ENCODE data around the gene PDZRN4. TPM values are rescaled to one million over a fixed set of nuclear protein-coding genes. Genes with fewer than 3 reads are reported as not detected.

PDZRN4 gene
- total and polyA plus RNA-seq, 2 of the 4 experiments (the other 2 are of a cell fraction), result not detected

DNA sequence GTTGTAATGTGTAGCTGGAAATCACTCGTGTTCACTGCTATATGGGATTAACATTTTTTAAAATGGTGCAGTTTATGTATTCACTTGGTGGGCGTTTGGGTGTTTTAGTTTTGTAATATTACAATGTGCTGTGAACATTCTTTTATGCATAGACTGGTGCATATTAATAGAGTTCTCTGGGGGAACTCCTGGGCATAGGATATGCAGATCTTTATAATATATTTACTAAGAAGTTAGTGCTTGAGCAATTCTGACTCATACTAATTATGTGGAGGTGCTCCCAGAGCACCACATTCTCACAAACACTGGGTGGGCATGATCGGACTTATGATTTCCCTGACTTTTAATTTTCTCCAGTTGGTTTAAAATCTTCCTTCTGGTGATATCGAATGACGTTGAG, 342.3 kb downstream of the PDZRN4 start:
- Histone ChIP-seq H3K56ac (ENCODE audit: extremely low read depth, insufficient read depth, low read length) (no peak overlapping the region), H3K4me3 (ENCODE audit: insufficient read depth, low read depth, low read length) (no peak overlapping the region), H4K91ac (ENCODE audit: insufficient read depth, low read depth, low read length) (no peak overlapping the region), H3K4ac (ENCODE audit: low read depth, low read length) (no peak overlapping the region), H3K9me3 (ENCODE audit: control insufficient read depth, insufficient read depth, low read length) (no peaks in the 10 kb centered on the region), H3K9me1 (ENCODE audit: insufficient read depth, low read length) (no peaks in the 10 kb centered on the region), H4K20me1 (ENCODE audit: insufficient read depth, low read length) (no peaks in the 10 kb centered on the region), H4K8ac (ENCODE audit: low read depth in 2 of 2, low read length in 2 of 2) (no peak overlapping the region), H3K36me3 (ENCODE audit: control insufficient read depth, insufficient read depth, low read length) (no peaks in the 10 kb centered on the region), H3K4me1 (ENCODE audit: control insufficient read depth, insufficient read depth, low read length) (no peaks in the 10 kb centered on the region), H3K18ac (ENCODE audit: low read depth, low read length) (no peak overlapping the region), H4K5ac (ENCODE audit: low read depth, low read length) (no peak overlapping the region), H3K14ac (replicated peaks; ENCODE audit: low read depth, low read length) (no peak overlapping the region), H3K27me3 (ENCODE audit: control insufficient read depth, insufficient read depth, low read length) (no peaks in the 10 kb centered on the region), H2AK9ac (replicated peaks; ENCODE audit: low read depth, low read length, poor library complexity) (no peak overlapping the region), H2BK15ac (ENCODE audit: low read depth, low read length) (no peak overlapping the region), H2BK120ac (ENCODE audit: low read depth, low read length) (no peak overlapping the region), H2AFZ (replicated peaks; ENCODE audit: low read length, poor library complexity) (no peak overlapping the region), H3K9ac (ENCODE audit: low read depth, low read length) (no peak overlapping the region), H2AK5ac (ENCODE audit: low read depth, low read length) (no peak overlapping the region), H2BK5ac (ENCODE audit: low read depth, low read length, poor library complexity, severe bottlenecking) (no peak overlapping the region), H3K4me2 (ENCODE audit: low read depth, low read length) (no peak overlapping the region), H3K23ac (ENCODE audit: low read depth, low read length) (no peak overlapping the region), H3K27ac (ENCODE audit: insufficient read depth, low read length) (no peak overlapping the region), H3K79me1 (ENCODE audit: low read depth in 1 of 2, low read length in 2 of 2) (no peaks in the 10 kb centered on the region), H2BK20ac (ENCODE audit: low read depth, low read length) (no peak overlapping the region)
- dilution Hi-C loops (cut with HindIII; ENCODE audit: low sequenced_read_pairs, unreplicated experiment), result no loop called here
- no TSS peak for BruUV-seq (replicated peaks)
- no CpG with 5 or more reads among the region's 5 CpGs for WGBS, 2 experiments (ENCODE audit: extremely low coverage in 2 of 2, insufficient read length in 1 of 2)
- in situ Hi-C loops (cut with MboI; ENCODE audit: low sequenced_read_pairs), result no loop called here
- intact Hi-C loops (cut with micrococcal nuclease), result no loop called here
- ATAC-seq (ENCODE audit: low read depth) (no peak), DNase-seq (no peak)
- POLR2A ChIA-PET (ENCODE audit: unreplicated experiment), result no interaction called here
- TF ChIP-seq FOS (IDR thresholded peaks at IDR 0.05; ENCODE audit: low read depth, low read length), result no peak
- TF ChIP-seq MAZ (IDR thresholded peaks at IDR 0.05; ENCODE audit: borderline replicate concordance, low read depth, low read length), result no peak
- TF ChIP-seq NFE2L2 (IDR thresholded peaks at IDR 0.05; ENCODE audit: low read depth, low read length), result no peak
- TF ChIP-seq RCOR1 (IDR thresholded peaks at IDR 0.05; ENCODE audit: insufficient replicate concordance, low read length), result no peak
- no peak for TF ChIP-seq BHLHE40 (IDR thresholded peaks at IDR 0.05; ENCODE audit: low read depth, low read length)
- TF ChIP-seq MXI1 (IDR thresholded peaks at IDR 0.05; ENCODE audit: borderline replicate concordance, low read depth, low read length), result no peak
- CTCF ChIA-PET, result interaction anchor here (0.6 kb wide), 1 partner anchor 25 kb away, joined by 3 read pairs; no protein-coding TSS in a partner anchor

Data from IMR-90 (cell line).